GM12801 (cell line): Measurements from ENCODE around the gene REG3A.

ENCODE experiments used
- CTCF ChIP-seq: IDR thresholded peaks from one replicate; pipeline ENCODE4 v1.5.1; 2011; ENCODE audit warnings: control low read depth; ENCODE audit not compliant: insufficient read length; ENCODE audit errors: extremely low read depth

Gene REG3A

GRCh38 chr2:79122676-79123075, 36.9 kb downstream of the REG3A start:
- no peak for TF ChIP-seq CTCF

- TF ChIP-seq CTCF = no peak
Observed at GRCh38 chr2:79120194-79120713, 39.3 kb downstream of the REG3A start, which contains the start of gene REG1A. Gene REG1A (plus strand): TSS chr2:79120488. CDS start chr2:79120862, 374 bp downstream.

- no peak for TF ChIP-seq CTCF
Observed at GRCh38 chr2:79116997-79117928, 42.3 kb downstream of the REG3A start.

- no peak for TF ChIP-seq CTCF
Observed at GRCh38 chr2:79114797-79115494, 44.6 kb downstream of the REG3A start.

- TF ChIP-seq CTCF = no peak
Observed at GRCh38 chr2:79112269-79112668, 47.3 kb downstream of the REG3A start.
